Right cardiac atrium (tissue), 5 donors: ENCODE measurements around the gene ILK. TPM values are rescaled to one million over a fixed set of nuclear protein-coding genes. Genes with fewer than 3 reads are reported as not detected.

Source experiments
- ATAC-seq, 2 donors: fragments of 200-7000 bp; cut with Tn5 transposase; one replicate each; pipeline versions ENCODE4 v1.8.0 to v1.9.1; 2020; ENCODE audit warnings: moderate library complexity in 2 of 2, mild to moderate bottlenecking in 1 of 2
- DNase-seq, 3 donors: peaks; one replicate each; pipeline ENCODE4 v3.0.0-alpha.2; 2020
- H3K27ac ChIP-seq: one replicate; pipeline ENCODE4 v1.5.1; 2013; ENCODE audit warnings: mild to moderate bottlenecking, low read length, control low read depth, moderate library complexity
- H3K27me3 ChIP-seq: one replicate; pipeline ENCODE4 v1.6.1; 2013; ENCODE audit not compliant: control insufficient read depth, insufficient read depth
- H3K4me1 ChIP-seq: one replicate; pipeline ENCODE4 v1.6.1; 2013; ENCODE audit warnings: low read length; ENCODE audit not compliant: control insufficient read depth, insufficient read depth
- H3K4me3 ChIP-seq: one replicate; pipeline ENCODE4 v1.5.1; 2013; ENCODE audit warnings: low read length, control low read depth
- H3K9me3 ChIP-seq: one replicate; pipeline ENCODE4 v1.6.1; 2013; ENCODE audit warnings: low read length; ENCODE audit not compliant: control insufficient read depth
- WGBS: extraction: QIAGEN DNeasy Blood & Tissue Kit; methylation state at CpG from one replicate; pipeline ENCODE4 v1.1.7; 2013; 5-methylcytosine and 5-hydroxymethylcytosine counted together
- intact Hi-C, 4 donors: fragments of 100-400 bp; cut with DNase I; formaldehyde crosslinking; loops; one replicate each; pipeline versions ENCODE4 v1.11.0 to v1.14.0; 2022 to 2023
- polyA plus RNA-seq: library from polyadenylated mRNA; stranded (reverse); fragments of 200-250 nt; gene quantifications from one replicate; pipeline ENCODE4 v1.2.3, GENCODE V29; 2013
- total RNA-seq, 4 donors: library from RNA; stranded (reverse); fragmentation: NEBNext Ultra II Directional; extraction: Animal tissue kit (Norgen Biotek cat#: 25700); gene quantifications; one replicate each; pipeline ENCODE4 v1.2.1, GENCODE V29; 2021
- donor health status: healthy with polysubstance abuse.
- donor health status: DM: no; HTN: yes; CAD: no.
- donor health status: DM: no; HTN: no; CAD: no.
- donor health status: DM: no; HTN: yes; CAD: no; lungs with severe emphysema.
- donor health status: DM: yes; HTN: yes; CAD: no.

ILK gene
- total and polyA plus RNA-seq, 5 donors = 176 to 196 (median 190) TPM

DNA sequence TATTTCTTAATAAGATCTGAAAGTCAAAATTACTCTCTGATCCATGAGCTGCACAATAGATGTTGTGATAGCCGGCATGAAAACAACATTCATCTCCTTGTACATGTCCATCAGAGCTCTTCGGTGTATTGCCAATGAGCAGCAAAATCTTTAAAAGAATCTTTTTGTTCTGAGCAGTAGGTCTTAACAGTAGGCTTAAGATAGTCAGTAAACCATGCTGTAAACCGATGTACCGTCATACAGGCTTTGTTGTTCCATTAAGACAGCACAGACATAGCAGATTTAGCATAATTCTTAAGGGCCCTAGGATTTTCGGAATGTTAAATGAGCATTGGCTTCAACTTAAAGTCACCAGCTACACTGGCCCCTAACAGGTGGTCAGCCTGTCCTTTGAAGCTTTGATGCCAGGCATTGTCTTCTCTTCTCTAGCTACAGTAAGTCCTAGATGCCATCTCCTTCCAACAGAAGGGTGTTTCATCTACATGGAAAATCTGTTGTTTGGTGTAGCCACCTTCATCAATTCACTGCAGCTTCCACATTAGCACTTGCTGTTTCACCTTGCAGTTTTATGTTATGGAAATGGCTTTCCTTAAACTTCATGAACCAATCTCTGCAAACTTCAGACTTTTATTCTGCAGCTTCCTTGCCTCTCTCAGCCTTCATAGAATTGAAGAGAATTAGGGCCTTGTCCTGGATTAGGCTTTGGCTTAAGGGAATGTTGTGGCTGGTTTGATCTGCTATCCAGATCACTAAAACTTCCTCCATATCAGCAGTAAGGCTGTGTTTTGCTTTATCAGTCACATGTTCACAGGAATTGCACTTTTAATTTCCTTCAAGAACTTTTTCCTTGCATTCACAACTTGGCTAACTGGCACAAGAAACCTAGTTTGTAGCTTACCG lies 28.5 kb upstream of the ILK start:
- ATAC-seq = no peak
- no peak for DNase-seq
- H3K27ac ChIP-seq = no peak overlapping the region
- peaks cover 5% of the 10 kb centered on the region for H3K4me1 ChIP-seq
- 82% methylated on average over 6 of the region's 6 CpGs for WGBS
- no peak overlapping the region for H3K4me3 ChIP-seq
- no peaks in the 10 kb centered on the region for H3K9me3 ChIP-seq
- intact Hi-C loops = no loop called here
- no peaks in the 10 kb centered on the region for H3K27me3 ChIP-seq

DNA sequence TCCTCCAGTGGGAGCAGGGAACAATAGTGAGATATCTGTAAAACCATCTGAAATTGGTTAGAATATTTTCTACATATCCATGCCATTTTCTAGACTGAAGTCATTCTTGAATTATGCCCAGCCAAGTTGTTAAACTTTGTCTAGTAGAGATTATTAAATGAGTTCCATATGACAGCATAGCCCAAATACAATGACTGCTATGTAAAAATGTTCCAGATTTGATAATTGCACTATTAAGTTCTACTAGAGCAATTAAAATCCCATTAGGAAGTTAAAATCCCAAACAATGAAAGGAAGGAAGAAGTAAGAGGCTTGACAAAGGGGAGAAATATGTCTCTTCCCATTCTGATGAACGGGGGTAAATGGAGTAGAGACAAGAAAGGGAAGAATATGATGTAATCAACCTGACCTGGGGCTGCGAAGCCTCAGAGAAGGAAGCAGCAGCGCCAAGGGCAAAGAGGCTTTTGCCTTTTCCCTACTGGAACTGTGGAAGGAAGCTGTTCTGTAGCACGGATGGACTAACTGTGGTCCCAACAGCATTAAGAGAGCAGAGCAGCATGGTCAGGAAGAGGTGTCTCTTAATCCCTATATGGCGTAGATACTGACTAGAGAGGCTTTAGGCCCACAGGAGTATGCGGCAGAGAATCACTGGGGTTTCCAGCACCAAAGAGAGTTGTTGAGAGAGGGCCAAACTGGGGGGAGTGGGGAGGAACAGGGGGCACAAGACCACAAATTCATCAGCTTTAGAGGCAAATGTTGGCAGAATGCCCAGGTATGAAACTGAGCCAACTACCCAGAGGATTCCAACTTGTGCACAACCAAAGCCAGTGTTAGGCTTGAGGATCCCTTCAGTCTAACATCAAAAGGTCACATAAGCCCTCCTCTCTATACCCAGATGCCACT lies 26.9 kb upstream of the ILK start:
- peak; percentile 48 to 59 (median 55) for DNase-seq
- intact Hi-C loops = no loop called here
- WGBS = 15% methylated on average over 6 of the region's 6 CpGs
- Histone ChIP-seq H3K27me3 (no peaks in the 10 kb centered on the region), H3K9me3 (no peaks in the 10 kb centered on the region), H3K27ac (peak overlapping the region; percentile 60), H3K4me3 (no peak overlapping the region), H3K4me1 (peaks cover 5% of the 10 kb centered on the region)
- peak; percentile 75 to 80 for ATAC-seq

GRCh38 chr11:6578134-6578533 lies 25.4 kb upstream of the ILK start:
- Histone ChIP-seq H3K9me3 (no peaks in the 10 kb centered on the region), H3K4me1 (peaks cover 5% of the 10 kb centered on the region), H3K27me3 (no peaks in the 10 kb centered on the region), H3K27ac (no peak overlapping the region), H3K4me3 (no peak overlapping the region)
- intact Hi-C loops = no loop called here
- no peak for DNase-seq
- no peak for ATAC-seq
- WGBS = 88% methylated on average over 1 of the region's 1 CpG

DNA sequence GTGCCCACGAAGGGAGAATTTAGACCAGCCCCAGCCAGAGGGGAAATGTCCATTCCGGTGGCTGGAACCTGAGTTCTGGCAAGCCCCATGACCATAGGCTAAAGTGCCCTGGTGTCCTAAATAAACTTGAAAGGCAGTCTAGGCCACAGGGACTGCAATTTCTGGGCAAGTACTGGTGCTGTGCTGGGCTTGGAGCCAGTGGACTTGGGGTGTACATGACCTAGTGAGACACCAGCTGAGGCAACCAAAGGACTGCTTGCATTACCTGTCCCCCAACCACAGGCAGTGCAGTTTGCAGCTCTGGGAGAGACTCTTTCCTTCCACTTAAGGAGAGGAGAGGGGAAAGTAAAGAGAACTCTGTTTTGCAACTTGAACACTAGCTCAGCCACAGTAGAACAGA lies 23.9 kb upstream of the ILK start:
- Histone ChIP-seq H3K27ac (no peak overlapping the region), H3K9me3 (no peaks in the 10 kb centered on the region), H3K4me3 (no peak overlapping the region), H3K27me3 (no peaks in the 10 kb centered on the region), H3K4me1 (peaks cover 5% of the 10 kb centered on the region)
- no peak for ATAC-seq
- WGBS = 83% methylated on average over 2 of the region's 2 CpGs
- DNase-seq = no peak
- intact Hi-C loops = no loop called here

DNA sequence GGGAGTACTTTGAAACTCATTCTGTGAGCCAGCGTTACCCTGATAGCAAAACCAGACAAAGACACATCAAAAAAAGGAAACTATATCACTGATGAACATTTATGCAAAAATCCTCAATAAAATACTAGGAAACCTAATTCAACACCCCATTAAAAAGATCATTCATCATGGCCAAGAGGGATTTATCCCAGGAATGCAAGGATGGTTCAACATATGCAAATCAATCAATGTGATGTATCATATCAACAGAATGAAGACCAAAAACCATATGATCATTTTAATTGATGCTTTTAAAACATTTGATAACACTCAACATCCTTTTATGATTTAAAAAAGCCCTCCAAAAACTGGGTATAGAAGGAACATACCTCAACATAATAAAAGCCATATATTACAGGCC lies 20.0 kb upstream of the ILK start:
- Histone ChIP-seq H3K27me3 (no peaks in the 10 kb centered on the region), H3K27ac (no peak overlapping the region), H3K4me3 (no peak overlapping the region), H3K4me1 (no peaks in the 10 kb centered on the region), H3K9me3 (no peaks in the 10 kb centered on the region)
- DNase-seq (no peak), ATAC-seq (no peak)
- 98% methylated on average over 1 of the region's 1 CpG for WGBS
- intact Hi-C loops = no loop called here

- no peaks in the 10 kb centered on the region for H3K9me3 ChIP-seq
- ATAC-seq (no peak), DNase-seq (no peak)
- no peaks in the 10 kb centered on the region for H3K27me3 ChIP-seq
- no peaks in the 10 kb centered on the region for H3K4me1 ChIP-seq
- WGBS = 95% methylated on average over 4 of the region's 4 CpGs
- no peak overlapping the region for H3K27ac ChIP-seq
- H3K4me3 ChIP-seq = no peak overlapping the region
- intact Hi-C loops = no loop called here
Observed at GRCh38 chr11:6584528-6584927, 19.0 kb upstream of the ILK start.

- 70% methylated on average over 25 of the region's 25 CpGs for WGBS
- H3K27ac ChIP-seq = no peak overlapping the region
- DNase-seq = peak; percentile 65 to 87 (median 86)
- intact Hi-C loops = no loop called here
- H3K4me1 ChIP-seq = no peaks in the 10 kb centered on the region
- H3K4me3 ChIP-seq = no peak overlapping the region
- ATAC-seq = peak; percentile 89 to 94
- no peaks in the 10 kb centered on the region for H3K27me3 ChIP-seq
- H3K9me3 ChIP-seq = no peaks in the 10 kb centered on the region
Observed at GRCh38 chr11:6586434-6587359, 16.9 kb upstream of the ILK start.

- H3K9me3 ChIP-seq = no peaks in the 10 kb centered on the region
- intact Hi-C loops = no loop called here
- DNase-seq (peak in 2 of 3 donors; percentile 57 to 69), ATAC-seq (peak; percentile 71 to 88)
- no peak overlapping the region for H3K4me3 ChIP-seq
- no peak overlapping the region for H3K27ac ChIP-seq
- 87% methylated on average over 11 of the region's 11 CpGs for WGBS
- H3K27me3 ChIP-seq = no peaks in the 10 kb centered on the region
- H3K4me1 ChIP-seq = no peaks in the 10 kb centered on the region
Observed at GRCh38 chr11:6587360-6587953, 16.1 kb upstream of the ILK start.

- intact Hi-C loops = no loop called here
- Histone ChIP-seq H3K4me3 (no peak overlapping the region), H3K27ac (no peak overlapping the region), H3K27me3 (no peaks in the 10 kb centered on the region), H3K9me3 (no peaks in the 10 kb centered on the region), H3K4me1 (no peaks in the 10 kb centered on the region)
- DNase-seq = no peak
- ATAC-seq = no peak
- WGBS = 94% methylated on average over 1 of the region's 1 CpG
Observed at GRCh38 chr11:6588018-6588417, 15.6 kb upstream of the ILK start.

- Histone ChIP-seq H3K4me1 (peaks cover 15% of the 10 kb centered on the region), H3K27me3 (no peaks in the 10 kb centered on the region), H3K9me3 (no peaks in the 10 kb centered on the region), H3K27ac (peak overlapping the region; percentile 53), H3K4me3 (no peak overlapping the region)
- intact Hi-C loops = no loop called here
- 58% methylated on average over 3 of the region's 3 CpGs for WGBS
- peak in 1 of 2 donors; percentile 25 for ATAC-seq
- DNase-seq = no peak
Observed at GRCh38 chr11:6594142-6594768, 9.3 kb upstream of the ILK start.
